GM18507 (cell line): ENCODE measurements around the gene AAMDC.
"Not testable (repeated sequence)": the region's sequence is repeated elsewhere in the genome, so short reads cannot be mapped to it uniquely, and the experiment has no call there.

Source experiments
- DNase-seq: peaks from one replicate; pipeline ENCODE4 v3.0.0; 2011; ENCODE audit warnings: low read depth; ENCODE audit not compliant: insufficient read length; ENCODE audit errors: extremely low spot score
- FAIRE-seq: peaks from 2 replicates; lab custom pipeline; 2011; peaks lifted over from hg19 to GRCh38; lab: Jason Lieb, UNC

The AAMDC gene

GRCh38 chr11:77878247-77878646, 57.3 kb downstream of the AAMDC start:
- not testable (repeated sequence) for DNase-seq, FAIRE-seq

- no peak for DNase-seq
- peak; percentile 45 for FAIRE-seq
Measured at GRCh38 chr11:77879218-77879617, 58.3 kb downstream of the AAMDC start.

- FAIRE-seq = no peak
- no peak for DNase-seq
Measured at GRCh38 chr11:77882396-77882795, 61.5 kb downstream of the AAMDC start.

GRCh38 chr11:77883775-77884174, 62.8 kb downstream of the AAMDC start:
- FAIRE-seq = no peak
- no peak for DNase-seq

- FAIRE-seq = no peak
- DNase-seq = no peak
Measured at GRCh38 chr11:77884186-77884828, 63.4 kb downstream of the AAMDC start.

- no peak for FAIRE-seq
- no peak for DNase-seq
Measured at GRCh38 chr11:77884829-77885190, 63.9 kb downstream of the AAMDC start.

- DNase-seq = no peak
- no peak for FAIRE-seq
Measured at GRCh38 chr11:77886401-77886800, 65.5 kb downstream of the AAMDC start.

- not testable (repeated sequence) for FAIRE-seq, DNase-seq
Measured at GRCh38 chr11:77889045-77889444, 68.1 kb downstream of the AAMDC start.

GRCh38 chr11:77890100-77890614, 69.2 kb downstream of the AAMDC start:
- DNase-seq, FAIRE-seq: not testable (repeated sequence)

GRCh38 chr11:77890619-77891056, 69.7 kb downstream of the AAMDC start:
- not testable (repeated sequence) for FAIRE-seq

GRCh38 chr11:77891256-77891655, 70.3 kb downstream of the AAMDC start:
- DNase-seq, FAIRE-seq: not testable (repeated sequence)

More at GRCh38 chr11:77890619-77891056, 69.7 kb downstream of the AAMDC start:
- not testable (repeated sequence) for DNase-seq

- DNase-seq, FAIRE-seq: not testable (repeated sequence)
Measured at GRCh38 chr11:77891703-77892102, 70.8 kb downstream of the AAMDC start.

GRCh38 chr11:77894949-77895348, 74.0 kb downstream of the AAMDC start:
- not testable (repeated sequence) for FAIRE-seq, DNase-seq

GRCh38 chr11:77908835-77909234, 87.9 kb downstream of the AAMDC start:
- no peak for DNase-seq
- FAIRE-seq = no peak

GRCh38 chr11:77909277-77909676, 88.3 kb downstream of the AAMDC start:
- no peak for FAIRE-seq

GRCh38 chr11:77910828-77911227, 89.9 kb downstream of the AAMDC start:
- DNase-seq = not testable (repeated sequence)

More at GRCh38 chr11:77909277-77909676, 88.3 kb downstream of the AAMDC start:
- no peak for DNase-seq

GRCh38 chr11:77913608-77914306, 92.8 kb downstream of the AAMDC start:
- DNase-seq, FAIRE-seq: not testable (repeated sequence)

More at GRCh38 chr11:77910828-77911227, 89.9 kb downstream of the AAMDC start:
- not testable (repeated sequence) for FAIRE-seq

GRCh38 chr11:77914307-77914791, 93.4 kb downstream of the AAMDC start:
- not testable (repeated sequence) for DNase-seq, FAIRE-seq

- not testable (repeated sequence) for FAIRE-seq, DNase-seq
Measured at GRCh38 chr11:77917713-77918112, 96.8 kb downstream of the AAMDC start.
